ENCODE results near the gene SPSB4.

GRCh38 chr3:141181819-141182218, 130.7 kb downstream of the SPSB4 start:
- TF ChIP-seq CTCF (IDR thresholded peaks at IDR 0.05) (no peak), POLR2A (IDR thresholded peaks at IDR 0.05) (no peak), EP300 (IDR thresholded peaks at IDR 0.05) (no peak)
